Upper lobe of right lung (tissue), 1 donor: ENCODE results near the gene GALE. TPM values are rescaled to one million over a fixed set of nuclear protein-coding genes. Genes with fewer than 3 reads are reported as not detected.
A peak's percentile ranks its signal among the peaks of the same experiment; 100 is the strongest.

Experiments
- ATAC-seq: fragments of 200-7000 bp; cut with Tn5 transposase; one replicate; pipeline ENCODE4 v1.9.1; 2020; ENCODE audit warnings: mild to moderate bottlenecking, moderate library complexity
- DNase-seq: peaks from one replicate; pipeline ENCODE4 v3.0.0-alpha.2; 2020
- H3K27ac ChIP-seq: fragments of 200-600 bp; one replicate; pipeline ENCODE4 v1.8.0; 2022
- H3K27me3 ChIP-seq: fragments of 200-600 bp; one replicate; pipeline ENCODE4 v1.8.0; 2022; ENCODE audit warnings: mild to moderate bottlenecking
- H3K36me3 ChIP-seq: fragments of 200-600 bp; one replicate; pipeline ENCODE4 v1.8.0; 2022
- H3K4me1 ChIP-seq: fragments of 200-600 bp; one replicate; pipeline ENCODE4 v1.8.0; 2022
- H3K4me3 ChIP-seq: fragments of 200-600 bp; one replicate; pipeline ENCODE4 v1.8.0; 2022; ENCODE audit warnings: mild to moderate bottlenecking
- H3K9me3 ChIP-seq: fragments of 200-600 bp; one replicate; pipeline ENCODE4 v1.8.0; 2022
- intact Hi-C: fragments of 100-400 bp; cut with DNase I; formaldehyde crosslinking; loops from one replicate; pipeline ENCODE4 v1.11.0; 2022
- total RNA-seq: library from RNA; stranded (reverse); fragmentation: NEBNext Ultra II Directional; extraction: Animal tissue kit (Norgen Biotek cat#: 25700); gene quantifications from one replicate; pipeline ENCODE4 v1.2.1, GENCODE V29; 2021
- TF ChIP-seq, protein P1 (sequence below): fragments of 200-600 bp; IDR thresholded peaks from one replicate; pipeline ENCODE4 v1.8.0; 2022; ENCODE audit warnings: antibody characterized with exemption
- donor health status: DM: no; HTN: yes; CAD: no; lungs with severe emphysema.

GALE gene
- total RNA-seq, 1 donor from 2014 or later = 62.9 TPM

DNA sequence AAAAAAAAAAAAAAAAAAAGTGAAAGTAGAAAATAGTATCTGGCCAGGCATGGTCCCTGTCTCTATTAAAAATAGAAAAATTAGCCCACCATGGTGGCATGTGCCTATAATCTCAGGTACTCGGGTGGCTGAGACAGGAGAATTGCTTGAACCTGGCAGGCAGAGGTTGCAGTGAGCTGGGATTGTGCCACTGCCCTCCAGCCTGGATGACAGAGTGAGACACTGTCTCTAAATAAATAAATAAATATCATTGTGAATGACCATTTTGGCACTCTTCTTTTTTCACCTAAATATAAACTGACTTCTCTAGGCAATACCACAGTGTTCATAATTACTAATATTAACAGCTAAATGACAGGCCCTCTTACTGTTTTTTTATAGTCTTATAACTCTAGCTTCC lies 42.7 kb downstream of the GALE start:
- H3K4me1 ChIP-seq = peaks cover 6% of the 10 kb centered on the region
- H3K36me3 ChIP-seq = peaks cover 98% of the 10 kb centered on the region
- ATAC-seq (no peak), DNase-seq (no peak)
- intact Hi-C loops = no loop called here
- H3K9me3 ChIP-seq = no peaks in the 10 kb centered on the region
- H3K4me3 ChIP-seq = no peak overlapping the region
- TF ChIP-seq, protein P1, sequence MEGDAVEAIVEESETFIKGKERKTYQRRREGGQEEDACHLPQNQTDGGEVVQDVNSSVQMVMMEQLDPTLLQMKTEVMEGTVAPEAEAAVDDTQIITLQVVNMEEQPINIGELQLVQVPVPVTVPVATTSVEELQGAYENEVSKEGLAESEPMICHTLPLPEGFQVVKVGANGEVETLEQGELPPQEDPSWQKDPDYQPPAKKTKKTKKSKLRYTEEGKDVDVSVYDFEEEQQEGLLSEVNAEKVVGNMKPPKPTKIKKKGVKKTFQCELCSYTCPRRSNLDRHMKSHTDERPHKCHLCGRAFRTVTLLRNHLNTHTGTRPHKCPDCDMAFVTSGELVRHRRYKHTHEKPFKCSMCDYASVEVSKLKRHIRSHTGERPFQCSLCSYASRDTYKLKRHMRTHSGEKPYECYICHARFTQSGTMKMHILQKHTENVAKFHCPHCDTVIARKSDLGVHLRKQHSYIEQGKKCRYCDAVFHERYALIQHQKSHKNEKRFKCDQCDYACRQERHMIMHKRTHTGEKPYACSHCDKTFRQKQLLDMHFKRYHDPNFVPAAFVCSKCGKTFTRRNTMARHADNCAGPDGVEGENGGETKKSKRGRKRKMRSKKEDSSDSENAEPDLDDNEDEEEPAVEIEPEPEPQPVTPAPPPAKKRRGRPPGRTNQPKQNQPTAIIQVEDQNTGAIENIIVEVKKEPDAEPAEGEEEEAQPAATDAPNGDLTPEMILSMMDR = no peak
- H3K27ac ChIP-seq = no peak overlapping the region
- no peaks in the 10 kb centered on the region for H3K27me3 ChIP-seq

DNA sequence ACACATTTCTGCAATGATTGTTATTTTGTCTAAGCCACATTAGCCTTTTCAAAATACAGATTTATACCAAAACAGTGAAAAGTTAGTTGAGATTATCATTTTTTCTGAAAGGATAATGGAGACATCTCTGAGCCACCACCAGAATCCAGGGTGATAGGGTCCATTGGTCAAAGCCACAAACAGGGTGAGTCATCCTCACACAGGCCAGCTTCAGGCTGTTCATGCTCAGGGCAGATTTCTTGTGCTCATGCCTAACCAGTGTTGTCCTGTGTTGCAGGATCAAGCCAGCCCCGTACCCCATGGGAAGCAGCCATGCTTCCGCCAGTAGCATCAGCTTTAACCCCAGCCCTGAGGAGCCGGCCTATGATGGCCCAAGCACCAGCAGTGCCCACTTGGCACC lies 43.9 kb downstream of the GALE start:
- ATAC-seq (no peak), DNase-seq (no peak)
- TF ChIP-seq, protein P1 = no peak
- peaks cover 8% of the 10 kb centered on the region for H3K4me1 ChIP-seq
- H3K27me3 ChIP-seq = no peaks in the 10 kb centered on the region
- peaks cover 100% of the 10 kb centered on the region for H3K36me3 ChIP-seq
- no peak overlapping the region for H3K27ac ChIP-seq
- H3K4me3 ChIP-seq = no peak overlapping the region
- no peaks in the 10 kb centered on the region for H3K9me3 ChIP-seq
- intact Hi-C loops = no loop called here

DNA sequence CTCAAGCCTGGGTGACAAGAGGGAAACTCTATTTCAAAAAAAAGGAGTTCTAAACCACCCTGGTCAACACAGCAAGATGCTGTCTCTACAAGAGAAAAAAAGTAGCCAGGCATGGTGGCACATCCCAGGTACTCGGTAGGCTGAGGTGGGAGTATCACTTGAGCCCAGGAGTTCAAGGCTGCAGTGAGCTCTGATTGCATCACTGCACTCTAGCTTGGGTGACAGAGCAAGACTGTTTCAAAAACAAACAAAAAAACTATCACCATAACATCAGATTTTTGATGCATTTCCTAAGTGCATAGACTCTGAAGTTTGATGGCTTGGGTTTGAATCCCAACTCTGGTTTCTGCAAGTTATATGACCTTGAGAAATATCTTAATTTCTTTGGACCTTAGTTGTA lies 47.6 kb downstream of the GALE start:
- Histone ChIP-seq H3K27me3 (no peaks in the 10 kb centered on the region), H3K4me1 (peaks cover 6% of the 10 kb centered on the region), H3K36me3 (peaks cover 100% of the 10 kb centered on the region), H3K4me3 (no peak overlapping the region), H3K27ac (no peak overlapping the region), H3K9me3 (no peaks in the 10 kb centered on the region)
- TF ChIP-seq, protein P1 = no peak
- intact Hi-C loops = no loop called here
- DNase-seq (no peak), ATAC-seq (no peak)

DNA sequence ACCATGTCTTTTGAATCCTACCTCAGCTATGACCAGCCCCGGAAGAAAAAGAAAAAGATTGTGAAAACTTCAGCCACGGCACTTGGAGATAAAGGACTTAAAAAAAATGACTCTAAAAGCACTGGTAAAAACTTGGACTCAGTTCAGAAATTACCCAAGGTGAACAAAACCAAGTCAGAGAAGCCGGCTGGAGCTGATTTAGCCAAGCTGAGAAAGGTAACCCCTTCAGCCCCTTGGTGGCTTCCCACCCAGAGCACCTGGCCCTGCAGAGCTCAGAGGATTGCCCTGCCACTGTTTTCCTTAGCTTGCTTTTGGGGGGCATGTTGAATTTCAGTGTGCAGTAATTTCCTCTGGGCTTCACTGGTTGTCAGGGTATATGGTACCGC lies 48.7 kb downstream of the GALE start:
- ATAC-seq (no peak), DNase-seq (no peak)
- H3K9me3 ChIP-seq = no peaks in the 10 kb centered on the region
- intact Hi-C loops = no loop called here
- peaks cover 16% of the 10 kb centered on the region for H3K4me1 ChIP-seq
- peaks cover 100% of the 10 kb centered on the region for H3K36me3 ChIP-seq
- no peaks in the 10 kb centered on the region for H3K27me3 ChIP-seq
- H3K27ac ChIP-seq = no peak overlapping the region
- TF ChIP-seq, protein P1 = no peak
- no peak overlapping the region for H3K4me3 ChIP-seq

DNA sequence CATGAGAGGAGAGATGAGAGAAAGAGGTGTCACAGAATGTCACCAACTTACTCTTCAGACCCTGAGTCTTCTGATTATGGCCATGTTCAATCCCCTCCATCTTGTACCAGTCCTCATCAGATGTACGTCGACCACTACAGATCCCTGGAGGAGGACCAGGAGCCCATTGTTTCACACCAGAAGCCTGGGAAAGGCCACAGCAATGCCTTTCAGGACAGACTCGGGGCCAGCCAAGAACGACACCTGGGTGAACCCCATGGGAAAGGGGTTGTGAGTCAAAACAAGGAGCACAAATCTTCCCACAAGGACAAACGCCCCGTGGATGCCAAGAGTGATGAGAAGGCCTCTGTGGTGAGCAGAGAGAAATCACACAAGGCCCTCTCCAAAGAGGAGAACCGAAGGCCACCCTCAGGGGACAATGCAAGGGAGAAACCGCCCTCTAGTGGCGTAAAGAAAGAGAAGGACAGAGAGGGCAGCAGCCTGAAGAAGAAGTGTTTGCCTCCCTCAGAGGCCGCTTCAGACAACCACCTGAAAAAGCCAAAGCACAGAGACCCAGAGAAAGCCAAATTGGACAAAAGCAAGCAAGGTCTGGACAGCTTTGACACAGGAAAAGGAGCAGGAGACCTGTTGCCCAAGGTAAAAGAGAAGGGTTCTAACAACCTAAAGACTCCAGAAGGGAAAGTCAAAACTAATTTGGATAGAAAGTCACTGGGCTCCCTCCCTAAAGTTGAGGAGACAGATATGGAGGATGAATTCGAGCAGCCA lies 49.3 kb downstream of the GALE start:
- intact Hi-C loops = no loop called here
- H3K36me3 ChIP-seq = peaks cover 100% of the 10 kb centered on the region
- no peak overlapping the region for H3K4me3 ChIP-seq
- H3K9me3 ChIP-seq = no peaks in the 10 kb centered on the region
- ATAC-seq = peak; percentile 93
- no peaks in the 10 kb centered on the region for H3K27me3 ChIP-seq
- TF ChIP-seq, protein P1 = peak; percentile 61
- no peak for DNase-seq
- no peak overlapping the region for H3K27ac ChIP-seq
- peaks cover 20% of the 10 kb centered on the region for H3K4me1 ChIP-seq
